ENCODE measurements around the gene SLC41A3. TPM values are rescaled to one million over a fixed set of nuclear protein-coding genes. Genes with fewer than 3 reads are reported as not detected.

Gene SLC41A3
- polyA plus RNA-seq, 3 donors = 2.8 to 18.2 (median 13.6) TPM

- intact Hi-C loops (cut with micrococcal nuclease) = no loop called here
- Histone ChIP-seq H3K27me3 (ENCODE audit: control insufficient read depth in 2 of 2, insufficient read depth in 2 of 2, low read length in 2 of 2) (no peaks in the 10 kb centered on the region), H2AFZ (ENCODE audit: insufficient read depth, low read depth, low read length, poor library complexity, severe bottlenecking) (no peak overlapping the region), H3K4me1 (ENCODE audit: control insufficient read depth in 1 of 2, insufficient read depth in 2 of 2, low read length in 2 of 2) (no peaks in the 10 kb centered on the region), H3K27ac (ENCODE audit: low read depth in 1 of 2, low read length in 2 of 2) (no peak overlapping the region), H3K9ac (ENCODE audit: insufficient read depth, low read length, poor library complexity, severe bottlenecking) (no peak overlapping the region), H3K9me3 (replicated peaks in 1 of 2; ENCODE audit: control insufficient read depth in 1 of 2, insufficient read depth in 1 of 2, low read length in 2 of 2) (no peaks in the 10 kb centered on the region), H3K4me2 (replicated peaks; ENCODE audit: extremely low read depth, low read length, poor library complexity, severe bottlenecking) (no peak overlapping the region), H3K79me2 (ENCODE audit: insufficient read depth, low read length) (no peaks in the 10 kb centered on the region), H4K20me1 (ENCODE audit: insufficient read depth, low read length) (no peaks in the 10 kb centered on the region), H3K36me3 (replicated peaks in 1 of 2; ENCODE audit: control insufficient read depth in 1 of 2, insufficient read depth in 2 of 2, low read length in 2 of 2) (no peaks in the 10 kb centered on the region), H3K4me3 (replicated peaks in 1 of 3; ENCODE audit: low read depth in 2 of 3, low read length in 3 of 3) (no peak overlapping the region)
- Mint-ChIP-seq H3K4me1 (no peaks in the 10 kb centered on the region), H3K4me3 (no peak overlapping the region), H3K9me3 (peaks cover 0 to 2% (median 0%) of the 10 kb centered on the region in 7 donors), H3K27me3 (ENCODE audit: low read depth in 3 of 3) (peaks cover 0 to 10% (median 6%) of the 10 kb centered on the region in 3 donors), H3K36me3 (no peaks in the 10 kb centered on the region), H3K27ac (no peak overlapping the region)
- DNase-seq = no peak
- TF ChIP-seq CTCF (IDR thresholded peaks at IDR 0.05) = no peak
- WGBS (ENCODE audit: insufficient coverage) = 92% methylated on average over 18 of the region's 21 CpGs
Observed at GRCh38 chr3:126106336-126107202, 22.6 kb upstream of the SLC41A3 start.

GRCh38 chr3:126105691-126106187 is 21.8 kb upstream of the SLC41A3 start:
- Histone ChIP-seq H3K4me3 (replicated peaks in 1 of 3; ENCODE audit: low read depth in 2 of 3, low read length in 3 of 3) (no peak overlapping the region), H3K4me1 (ENCODE audit: control insufficient read depth in 1 of 2, insufficient read depth in 2 of 2, low read length in 2 of 2) (no peaks in the 10 kb centered on the region), H3K79me2 (ENCODE audit: insufficient read depth, low read length) (no peaks in the 10 kb centered on the region), H3K9ac (ENCODE audit: insufficient read depth, low read length, poor library complexity, severe bottlenecking) (no peak overlapping the region), H3K27me3 (ENCODE audit: control insufficient read depth in 2 of 2, insufficient read depth in 2 of 2, low read length in 2 of 2) (no peaks in the 10 kb centered on the region), H3K9me3 (replicated peaks in 1 of 2; ENCODE audit: control insufficient read depth in 1 of 2, insufficient read depth in 1 of 2, low read length in 2 of 2) (no peaks in the 10 kb centered on the region), H4K20me1 (ENCODE audit: insufficient read depth, low read length) (no peaks in the 10 kb centered on the region), H3K36me3 (replicated peaks in 1 of 2; ENCODE audit: control insufficient read depth in 1 of 2, insufficient read depth in 2 of 2, low read length in 2 of 2) (no peaks in the 10 kb centered on the region), H3K4me2 (replicated peaks; ENCODE audit: extremely low read depth, low read length, poor library complexity, severe bottlenecking) (no peak overlapping the region), H2AFZ (ENCODE audit: insufficient read depth, low read depth, low read length, poor library complexity, severe bottlenecking) (no peak overlapping the region), H3K27ac (ENCODE audit: low read depth in 1 of 2, low read length in 2 of 2) (no peak overlapping the region)
- no peak for TF ChIP-seq CTCF (IDR thresholded peaks at IDR 0.05)
- WGBS (ENCODE audit: insufficient coverage) = 92% methylated on average over 8 of the region's 16 CpGs
- peaks cover 0 to 2% (median 0%) of the 10 kb centered on the region in 7 donors for H3K9me3 Mint-ChIP-seq
- H3K27me3 Mint-ChIP-seq (ENCODE audit: low read depth in 3 of 3) = peaks cover 0 to 10% (median 6%) of the 10 kb centered on the region in 3 donors
- H3K27ac Mint-ChIP-seq = no peak overlapping the region
- intact Hi-C loops (cut with micrococcal nuclease) = no loop called here
- DNase-seq = no peak
- H3K36me3 Mint-ChIP-seq = no peaks in the 10 kb centered on the region
- H3K4me1 Mint-ChIP-seq = no peaks in the 10 kb centered on the region
- H3K4me3 Mint-ChIP-seq = no peak overlapping the region
